Epithelial cell of esophagus (primary cell): ENCODE data around the gene TMEM95.
A peak's percentile ranks its signal among the peaks of the same experiment; 100 is the strongest.
"Not testable (repeated sequence)": the region's sequence is repeated elsewhere in the genome, so short reads cannot be mapped to it uniquely, and the experiment has no call there.

Source experiments
- DNase-seq: peaks from one replicate; pipeline ENCODE4 v3.0.0; 2010; ENCODE audit warnings: low read depth
- H3K4me3 ChIP-seq: 2 replicates; pipeline ENCODE4 v1.5.1; 2011; ENCODE audit warnings: mild to moderate bottlenecking, low read length, control low read depth
- CTCF ChIP-seq: IDR thresholded peaks from 2 replicates; pipeline ENCODE4 v1.5.1; 2011; ENCODE audit warnings: low read depth, mild to moderate bottlenecking, low read length, control low read depth, inconsistent platforms; ENCODE audit not compliant: insufficient read depth; ENCODE audit errors: missing control alignments

Gene TMEM95

GRCh38 chr17:7367918-7368598 lies 13.1 kb downstream of the TMEM95 start:
- no peak for DNase-seq
- no peak overlapping the region for H3K4me3 ChIP-seq
- TF ChIP-seq CTCF = no peak

GRCh38 chr17:7368599-7368994 lies 13.6 kb downstream of the TMEM95 start:
- DNase-seq, H3K4me3 ChIP-seq: not testable (repeated sequence)

GRCh38 chr17:7369825-7370224 lies 14.9 kb downstream of the TMEM95 start:
- no peak for DNase-seq
- TF ChIP-seq CTCF = no peak
- H3K4me3 ChIP-seq = no peak overlapping the region

- DNase-seq = no peak
- no peak overlapping the region for H3K4me3 ChIP-seq
- no peak for TF ChIP-seq CTCF
Observed at GRCh38 chr17:7370853-7371252, 15.9 kb downstream of the TMEM95 start.

GRCh38 chr17:7374353-7374752 lies 19.4 kb downstream of the TMEM95 start:
- no peak overlapping the region for H3K4me3 ChIP-seq
- DNase-seq = no peak
- no peak for TF ChIP-seq CTCF

GRCh38 chr17:7379134-7379533 lies 24.2 kb downstream of the TMEM95 start:
- DNase-seq = no peak
- TF ChIP-seq CTCF = no peak
- H3K4me3 ChIP-seq = no peak overlapping the region

- no peak for TF ChIP-seq CTCF
- DNase-seq = peak; percentile 46
- H3K4me3 ChIP-seq = peak overlapping the region; percentile 54
Observed at GRCh38 chr17:7380321-7380720, 25.4 kb downstream of the TMEM95 start.
